EL (cell line): ENCODE data around the gene GIT2.
"Not testable (repeated sequence)": the region's sequence is repeated elsewhere in the genome, so short reads cannot be mapped to it uniquely, and the experiment has no call there.

Experiments
- DNase-seq: peaks from one replicate; pipeline ENCODE4 v3.0.0-alpha.2; 2016

The GIT2 gene

DNA sequence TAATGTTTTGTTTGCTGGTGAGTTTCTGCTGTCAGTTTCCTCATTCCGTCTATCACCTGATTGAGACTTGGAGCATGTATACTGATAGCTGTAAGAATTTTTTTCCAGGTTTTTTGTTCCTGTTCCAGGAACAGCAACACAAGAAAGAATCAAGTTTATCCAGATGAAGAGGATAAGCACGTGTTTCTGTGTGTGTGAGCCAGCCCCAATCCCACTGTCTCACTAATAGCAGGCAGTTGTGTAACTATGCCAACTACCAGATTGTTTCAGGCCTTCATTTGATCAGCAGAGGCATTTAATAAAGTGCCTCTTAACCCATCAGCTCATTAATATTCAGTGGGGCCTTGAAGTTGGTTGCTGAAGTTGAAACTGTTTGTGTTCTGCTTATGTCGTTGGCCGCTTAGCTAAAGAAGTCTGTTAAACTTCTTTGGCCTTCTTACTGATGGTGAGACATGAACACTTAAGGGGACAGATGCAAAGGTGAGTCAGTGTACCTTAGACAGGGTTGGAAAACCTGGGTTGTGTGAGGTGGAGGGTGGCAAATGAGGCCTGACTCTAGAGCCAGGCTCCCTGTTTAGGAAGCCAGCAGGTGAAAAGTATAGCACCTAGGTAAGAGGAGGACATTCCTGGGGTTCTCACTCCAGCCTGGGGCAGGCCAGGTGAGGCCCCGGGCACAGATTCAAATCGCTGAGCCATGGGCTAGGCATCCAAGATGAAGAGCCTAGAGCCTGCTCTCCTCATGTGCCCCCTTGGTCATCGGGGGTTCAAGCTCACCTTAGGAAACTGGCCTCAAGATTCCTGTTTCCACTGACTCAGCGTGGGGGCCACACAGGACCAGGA, 6.7 kb upstream of the GIT2 start:
- DNase-seq = peak; percentile 26

DNA sequence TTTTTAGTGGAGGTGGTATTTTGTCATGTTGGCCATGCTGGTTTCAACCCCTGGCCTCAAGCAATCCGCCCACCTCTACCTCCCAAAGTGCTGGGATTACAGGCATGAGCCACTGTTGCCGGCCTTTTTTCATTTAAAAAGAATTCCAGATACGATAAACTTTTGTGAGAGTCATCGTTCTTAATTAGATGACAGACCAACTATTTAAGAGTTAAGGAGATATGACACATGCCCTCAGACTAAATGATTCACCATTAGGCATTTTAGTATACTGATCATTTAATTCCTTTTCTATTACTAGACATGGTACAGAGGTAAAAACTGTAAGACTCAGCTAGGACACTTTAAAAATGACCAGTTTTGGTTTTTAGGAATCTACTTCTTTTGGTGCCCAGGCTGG, 5.4 kb upstream of the GIT2 start:
- DNase-seq = peak; percentile 94

DNA sequence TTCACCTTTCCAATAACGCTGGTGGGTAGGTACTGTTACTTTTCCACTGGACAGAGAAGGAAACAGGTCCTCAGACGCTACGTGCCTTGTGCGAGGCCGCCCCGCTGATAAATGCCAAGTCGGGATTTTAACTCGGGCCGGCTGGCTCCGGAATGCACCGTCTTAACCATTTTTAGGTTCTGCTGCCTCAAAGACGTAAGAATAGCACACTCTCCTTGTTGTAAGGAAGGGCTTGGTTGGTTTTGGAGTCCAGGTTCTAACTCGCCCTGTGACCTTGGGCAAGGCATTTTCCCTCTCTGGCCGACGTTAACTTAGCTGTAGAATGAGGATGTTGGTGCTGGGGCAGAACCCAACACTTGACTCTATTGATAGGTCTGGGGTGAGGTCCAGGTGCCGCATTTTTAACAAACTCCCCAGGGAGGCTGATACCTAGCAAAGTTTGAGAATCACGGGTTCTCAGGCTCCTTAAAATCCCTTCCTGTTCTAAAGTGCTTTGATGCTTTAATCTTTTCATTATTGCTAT, 3.9 kb upstream of the GIT2 start:
- DNase-seq = peak; percentile 34

DNA sequence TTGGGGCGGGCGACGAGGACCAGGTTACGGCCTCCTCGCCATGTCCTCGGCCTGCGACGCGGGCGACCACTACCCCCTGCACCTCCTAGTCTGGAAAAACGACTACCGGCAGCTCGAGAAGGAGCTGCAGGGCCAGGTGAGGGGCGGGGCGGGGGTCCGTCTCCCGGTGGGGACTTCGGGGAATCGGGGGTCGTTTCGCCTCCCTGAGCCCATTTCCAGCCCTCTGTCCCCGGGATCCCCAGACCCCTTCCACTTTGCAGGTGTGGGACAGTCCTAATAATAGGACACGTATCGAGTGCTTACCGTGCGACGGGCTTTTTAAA, 3.4 kb upstream of the GIT2 start:
- DNase-seq = no peak

DNA sequence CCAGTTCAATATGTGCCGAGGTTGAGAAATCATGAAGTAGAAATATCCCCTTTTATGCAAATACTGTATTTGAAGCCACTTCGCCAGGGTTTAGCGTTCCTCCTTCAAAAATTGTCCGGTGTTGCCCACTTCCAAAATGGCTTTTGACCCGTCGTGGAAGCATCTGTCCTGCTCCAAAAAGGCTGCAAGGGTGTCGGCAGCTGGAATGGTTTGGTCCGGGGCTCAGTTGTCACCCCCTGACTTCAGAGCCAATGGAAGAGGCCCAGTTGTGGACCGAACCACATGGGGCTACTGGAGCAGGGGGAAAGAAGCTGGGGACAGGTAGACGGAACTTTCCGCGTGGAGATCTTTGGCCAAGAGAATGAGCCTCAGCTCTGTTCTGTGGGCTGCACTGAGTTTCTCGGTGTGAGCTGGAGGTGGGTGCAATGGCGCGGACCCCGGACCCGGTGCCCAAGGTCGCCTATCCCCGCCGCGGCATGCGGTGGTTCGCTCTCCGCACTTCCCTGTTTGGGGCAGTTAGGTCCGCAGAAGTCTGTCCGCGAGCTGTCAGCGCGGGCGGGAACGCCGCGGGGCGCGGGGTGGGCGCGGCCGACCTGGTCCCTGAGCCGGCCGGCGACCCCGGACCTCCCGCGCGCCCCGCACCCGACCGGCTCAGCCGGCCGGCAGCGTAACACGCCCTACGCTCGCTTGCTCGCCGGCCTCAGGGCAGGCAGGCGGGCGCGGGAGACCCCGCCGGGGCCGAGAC, 2.9 kb upstream of the GIT2 start, which contains the start of gene ANKRD13A:
Gene ANKRD13A (plus strand): TSS at position 527 of the 745 bp plus-strand sequence. CDS start 259 bp downstream, outside the sequence.
- DNase-seq = peak; percentile 94

DNA sequence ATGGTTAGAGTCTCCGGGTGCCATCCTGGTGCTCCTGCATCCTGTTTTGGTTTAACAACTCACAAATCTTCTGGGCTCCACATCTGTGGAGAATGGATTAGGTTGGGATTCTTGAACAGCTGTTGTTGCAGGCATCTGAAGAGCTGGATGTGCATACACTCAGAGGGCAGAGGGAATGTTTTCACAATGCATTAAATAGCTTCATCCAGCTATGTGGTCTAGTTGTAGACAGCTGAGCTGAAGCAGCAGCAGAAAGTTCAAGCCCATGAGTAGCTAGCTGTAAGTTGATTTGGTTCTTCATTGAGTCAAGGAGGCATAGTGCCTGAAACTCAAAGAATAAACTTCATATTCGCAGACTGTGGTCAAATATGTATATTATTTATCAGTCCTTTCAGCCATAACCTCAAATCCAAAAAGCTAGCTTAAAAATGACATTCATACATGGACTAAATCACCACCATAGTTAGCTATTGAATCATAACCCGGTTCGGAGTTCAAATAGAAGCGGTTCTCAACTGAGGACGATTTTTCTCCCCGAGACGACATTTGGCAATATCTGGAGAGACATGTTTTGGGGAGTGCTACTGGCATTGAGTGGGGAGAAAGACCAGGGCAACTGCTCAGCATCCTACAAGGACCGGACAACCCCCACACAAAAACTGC, 2.2 kb upstream of the GIT2 start:
- DNase-seq = peak; percentile 19

DNA sequence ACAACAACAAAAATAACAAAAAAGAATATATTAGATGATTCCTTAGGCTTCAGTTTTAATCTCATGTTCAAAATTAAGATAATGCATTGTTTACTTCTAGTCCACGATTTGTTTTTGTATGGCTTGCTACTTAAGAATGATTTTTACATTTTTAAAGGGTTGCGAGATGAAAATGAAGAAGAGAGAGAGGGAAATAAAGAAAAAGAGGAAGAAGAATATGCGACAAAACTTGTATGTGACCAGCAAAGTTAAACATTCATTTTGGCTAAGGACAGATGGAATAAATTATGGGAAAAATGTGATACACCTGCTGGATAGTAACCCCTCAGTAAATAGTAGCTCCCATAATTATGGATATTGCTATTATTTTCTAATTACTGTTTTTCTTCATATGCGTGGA, 1.2 kb upstream of the GIT2 start:
- no peak for DNase-seq

DNA sequence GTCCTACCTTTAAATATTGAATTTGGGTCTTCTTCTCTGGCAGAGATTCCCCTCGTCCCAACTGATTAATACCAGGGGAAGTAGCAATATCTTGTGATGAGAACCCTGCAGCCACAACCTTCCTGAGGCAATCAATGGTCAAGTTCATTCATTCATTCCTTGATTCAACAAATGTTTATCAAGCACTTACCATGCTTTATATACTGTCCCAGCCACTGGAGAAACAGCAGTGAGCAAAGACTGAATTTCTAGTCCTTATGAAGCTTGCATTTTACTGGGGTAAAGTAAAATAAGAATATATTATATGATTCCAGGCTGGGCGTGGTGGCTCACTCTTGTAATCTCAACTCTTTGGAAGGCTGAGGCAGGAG, 300 bp upstream of the GIT2 start:
- no peak for DNase-seq

DNA sequence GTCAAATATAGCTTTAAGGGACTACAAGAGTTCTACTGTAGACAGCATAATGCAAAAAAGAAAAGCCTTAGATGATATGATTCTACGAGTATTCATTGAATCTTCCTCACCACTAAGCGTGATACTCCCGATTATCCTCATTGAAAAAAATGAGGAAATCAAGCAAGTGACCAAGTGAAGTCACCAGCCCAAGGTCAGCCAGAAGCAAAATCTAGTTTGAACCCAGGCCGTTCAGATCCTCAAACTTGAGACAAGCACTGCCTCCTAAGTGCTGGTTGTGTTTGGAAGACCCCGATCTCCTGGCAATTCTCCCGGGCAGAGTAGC, 845 bp downstream of the GIT2 start:
- DNase-seq = peak; percentile 18

DNA sequence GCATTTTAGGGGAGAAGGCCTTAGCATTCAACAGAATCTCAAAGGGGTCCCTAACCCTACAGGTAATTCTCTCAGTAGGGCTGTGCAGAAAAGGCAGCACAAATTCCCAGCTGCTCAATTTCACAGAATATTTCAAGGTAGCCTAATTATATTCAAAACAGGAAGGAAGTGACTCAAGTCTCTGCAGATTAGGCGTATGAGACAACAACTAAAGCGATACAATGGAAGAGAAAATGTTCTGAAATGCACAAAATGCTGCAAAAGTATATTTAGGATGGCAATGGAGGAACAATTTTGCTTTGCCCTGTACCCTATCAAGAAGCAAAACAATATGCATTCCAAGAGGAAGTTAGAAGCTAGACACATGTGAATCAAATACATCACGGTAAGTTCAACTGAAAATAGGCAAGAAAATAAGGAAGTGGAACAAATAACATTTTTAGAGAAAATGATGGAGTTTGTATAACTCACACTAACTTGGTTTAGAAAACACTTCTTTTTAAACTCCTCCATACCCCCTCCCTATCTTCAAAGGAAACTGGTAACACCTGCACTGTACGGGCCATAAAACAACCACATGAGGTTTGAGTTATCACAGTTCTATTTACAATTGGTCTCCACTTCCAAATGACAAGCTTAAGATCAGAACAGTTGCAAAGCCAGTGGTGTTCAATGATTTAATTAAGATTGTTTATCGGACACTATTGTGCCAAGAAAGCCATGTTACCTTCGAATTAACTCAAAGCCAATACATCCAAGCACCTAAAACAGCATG, 1.6 kb downstream of the GIT2 start:
- no peak for DNase-seq

DNA sequence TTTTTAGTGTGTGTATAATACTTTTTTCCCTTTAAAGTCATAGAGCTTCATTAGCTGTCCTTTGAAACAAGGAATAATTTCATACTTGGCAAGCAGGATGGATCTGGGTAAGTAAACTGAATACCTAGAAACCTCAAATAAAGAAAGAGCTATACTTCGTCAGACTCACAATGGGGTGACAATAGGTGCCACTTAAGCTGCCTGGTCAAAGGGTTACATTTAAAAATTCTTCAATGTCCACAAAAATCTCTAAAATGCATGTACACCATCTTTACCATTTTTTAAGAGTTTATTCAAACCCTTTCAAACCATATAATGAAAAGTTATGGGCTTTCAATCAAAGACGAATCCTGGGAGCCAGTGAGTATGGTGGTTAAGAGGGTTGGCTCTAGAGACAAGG, 3.1 kb downstream of the GIT2 start:
- DNase-seq = no peak

DNA sequence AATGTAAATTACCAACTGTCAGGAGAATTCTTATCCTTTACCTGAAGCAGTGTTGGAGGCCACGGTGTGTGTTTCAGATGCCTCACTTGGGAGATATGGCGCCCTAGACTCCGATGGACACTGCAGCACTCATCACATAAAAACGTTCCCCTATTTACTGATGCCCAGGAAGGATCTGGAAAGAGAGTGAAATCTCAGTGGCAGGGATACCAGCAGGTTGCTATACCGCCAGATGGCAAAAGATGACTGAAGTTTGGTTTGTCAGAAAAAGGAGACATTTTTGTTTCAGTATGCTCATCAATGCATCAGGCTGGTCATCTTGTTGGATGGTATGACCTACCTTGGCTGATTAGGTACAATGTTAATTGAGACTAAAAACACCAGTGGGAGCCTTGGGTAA, 4.6 kb downstream of the GIT2 start:
- DNase-seq = no peak

DNA sequence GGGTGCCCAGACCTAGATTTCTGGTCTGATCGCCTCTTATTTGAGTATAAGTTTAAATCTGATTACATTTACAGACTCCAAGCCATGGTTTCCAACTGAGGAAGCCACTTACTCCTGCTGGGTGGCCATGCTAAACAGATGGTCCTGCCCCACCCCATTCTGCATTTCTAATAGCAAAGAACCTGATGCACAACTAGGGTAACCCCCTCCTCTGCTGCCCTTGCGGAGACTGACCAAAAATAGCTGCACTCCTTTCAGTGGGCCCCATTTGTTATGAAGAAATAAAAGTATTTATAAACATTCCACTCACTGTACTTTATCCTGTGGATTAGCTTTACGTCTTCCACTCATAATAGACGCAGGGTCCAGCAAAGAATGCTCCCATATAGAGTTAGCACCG, 6.8 kb downstream of the GIT2 start:
- DNase-seq = no peak

DNA sequence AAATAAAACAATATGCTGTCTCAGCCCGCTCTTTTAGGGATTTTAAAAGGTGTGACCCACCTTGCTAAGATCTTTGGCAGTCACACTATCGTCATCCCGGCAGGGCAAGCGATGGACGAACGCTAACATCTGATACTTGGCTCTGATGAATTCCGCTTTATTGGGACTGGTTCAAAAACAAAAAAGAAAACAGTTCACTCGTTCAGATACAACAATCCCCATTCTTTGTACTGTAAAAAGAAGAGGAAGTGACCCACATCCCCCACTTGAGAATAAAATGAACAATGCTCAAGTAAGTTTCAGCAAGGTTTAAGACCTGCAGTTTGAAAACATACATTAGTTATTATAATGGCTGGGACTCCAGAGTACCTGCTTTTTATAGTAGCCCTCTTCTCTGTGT, 7.3 kb downstream of the GIT2 start:
- no peak for DNase-seq

DNA sequence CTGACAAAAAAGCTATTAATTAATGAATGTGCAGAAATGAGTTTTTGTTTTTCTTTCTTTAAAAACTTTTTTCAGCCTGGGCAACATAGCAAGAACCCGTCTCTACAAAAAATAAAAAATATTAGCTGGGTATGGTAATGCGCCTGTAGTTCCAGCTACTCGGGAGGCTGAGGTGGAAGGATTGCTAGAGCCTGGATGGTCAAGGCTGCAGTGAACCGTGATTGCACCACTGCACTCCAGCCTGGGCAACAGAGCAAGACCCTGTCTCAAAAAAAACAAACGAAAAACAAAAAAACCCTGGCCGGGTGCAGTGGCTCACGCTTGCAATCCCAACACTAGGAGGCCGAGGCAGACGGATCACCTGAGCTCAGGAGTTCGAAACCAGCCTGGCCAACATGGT, 7.9 kb downstream of the GIT2 start:
- no peak for DNase-seq

DNA sequence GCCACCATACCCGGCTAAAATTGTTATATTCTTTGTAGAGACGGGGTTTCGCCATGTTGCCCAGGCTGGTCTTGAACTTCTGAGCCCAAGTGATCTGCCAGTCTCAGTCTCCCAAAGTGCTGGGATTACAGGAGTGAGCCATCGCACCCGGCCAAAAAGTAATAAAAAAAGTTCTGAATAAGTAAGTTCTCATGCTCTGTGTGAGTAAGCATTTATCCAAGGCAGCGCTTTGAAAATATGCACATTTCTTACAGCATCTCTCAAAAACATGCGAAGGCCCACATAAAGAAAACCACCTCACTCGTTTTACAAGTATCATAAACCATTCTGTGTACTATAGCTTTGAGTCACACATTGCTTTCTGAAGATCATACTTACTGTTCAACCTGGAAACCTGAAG, 8.6 kb downstream of the GIT2 start:
- DNase-seq = peak; percentile 60

DNA sequence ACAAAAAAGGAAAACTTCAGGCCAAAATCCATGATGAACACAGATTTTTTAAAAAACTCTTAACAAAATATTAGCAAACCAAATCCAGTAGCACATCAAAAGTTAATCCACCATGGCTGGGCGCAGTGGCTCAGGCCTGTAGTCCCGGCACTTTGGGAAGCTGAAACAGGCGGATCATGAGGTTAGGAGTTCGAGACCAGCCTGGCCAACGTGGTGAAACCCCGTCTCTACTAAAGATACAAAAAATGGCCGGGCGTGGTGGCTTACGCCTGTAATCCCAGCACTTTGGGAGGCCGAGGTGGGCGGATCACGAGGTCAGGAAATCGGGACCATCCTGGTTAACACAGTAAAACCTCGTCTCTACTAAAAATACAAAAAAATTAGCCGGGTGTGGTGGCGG, 9.9 kb downstream of the GIT2 start:
- DNase-seq = not testable (repeated sequence)

DNA sequence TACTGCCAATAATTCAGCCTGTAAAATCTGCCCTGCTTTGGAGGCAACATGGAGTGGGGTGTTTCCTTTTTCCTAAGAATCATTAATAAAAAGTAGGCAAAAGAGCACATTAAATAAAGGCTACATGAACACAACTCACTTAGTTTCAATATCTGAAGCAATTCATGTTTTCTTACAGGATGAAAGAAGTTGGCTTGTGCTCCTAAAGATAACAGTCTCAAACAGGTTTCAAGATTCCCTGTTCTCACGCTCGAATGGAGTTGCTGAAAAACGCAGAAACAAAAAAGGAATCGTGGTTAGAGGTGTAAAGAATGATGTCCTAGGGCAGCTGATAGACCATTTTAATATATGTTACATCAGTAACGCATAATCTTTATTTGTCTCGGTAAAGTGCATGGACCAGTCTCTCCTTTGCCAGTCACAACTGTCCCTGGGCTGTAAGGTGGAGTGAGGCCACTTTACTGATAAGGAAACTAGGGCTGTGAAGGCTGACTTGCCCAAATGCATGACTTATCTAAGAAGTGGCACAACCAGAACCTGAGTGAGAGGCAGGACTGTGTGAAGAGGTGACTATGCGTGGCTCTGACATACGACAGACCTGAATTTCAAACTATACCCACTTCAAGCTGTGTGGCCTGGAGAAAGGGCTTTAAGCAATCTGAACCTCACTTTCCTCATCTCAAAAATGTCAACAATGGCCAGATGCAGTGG, 12.6 kb downstream of the GIT2 start:
- no peak for DNase-seq

DNA sequence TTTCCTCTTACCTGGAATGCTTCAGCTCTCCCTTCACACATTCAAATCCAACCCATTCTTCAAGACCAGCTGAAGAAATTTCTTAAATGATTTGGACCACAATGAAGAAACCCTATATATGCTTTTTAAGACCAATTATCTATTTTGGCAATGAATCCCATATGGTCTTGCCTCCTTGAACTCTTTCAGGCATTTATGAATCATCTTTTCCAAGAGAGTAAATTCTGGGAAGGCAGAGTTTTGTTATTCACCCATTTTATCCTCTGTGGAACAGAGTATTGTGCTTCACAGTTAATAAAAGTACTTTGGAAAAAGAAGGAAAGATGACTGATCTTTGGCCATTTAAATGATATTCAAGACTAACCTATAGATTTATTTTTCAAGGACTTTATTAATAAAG, 14.0 kb downstream of the GIT2 start:
- peak; percentile 45 for DNase-seq

DNA sequence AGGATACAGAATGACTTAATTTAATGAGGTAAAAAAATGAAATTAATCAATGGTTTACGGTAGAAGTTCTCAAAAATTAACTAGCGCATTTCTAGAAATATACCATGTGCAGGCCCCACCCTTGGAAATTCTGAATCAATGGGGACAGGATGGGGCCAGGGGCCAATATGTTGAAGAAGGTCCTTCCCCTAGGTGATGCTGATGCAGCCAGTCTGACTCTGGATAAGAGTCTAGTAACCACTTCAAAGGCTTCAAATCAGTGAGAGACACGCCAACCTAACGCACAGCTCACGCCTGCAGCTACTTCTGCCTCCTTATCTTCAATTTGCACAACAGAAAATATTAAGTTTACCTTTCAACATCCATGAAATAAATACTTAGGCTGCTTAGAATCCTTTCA, 14.9 kb downstream of the GIT2 start:
- DNase-seq = no peak

DNA sequence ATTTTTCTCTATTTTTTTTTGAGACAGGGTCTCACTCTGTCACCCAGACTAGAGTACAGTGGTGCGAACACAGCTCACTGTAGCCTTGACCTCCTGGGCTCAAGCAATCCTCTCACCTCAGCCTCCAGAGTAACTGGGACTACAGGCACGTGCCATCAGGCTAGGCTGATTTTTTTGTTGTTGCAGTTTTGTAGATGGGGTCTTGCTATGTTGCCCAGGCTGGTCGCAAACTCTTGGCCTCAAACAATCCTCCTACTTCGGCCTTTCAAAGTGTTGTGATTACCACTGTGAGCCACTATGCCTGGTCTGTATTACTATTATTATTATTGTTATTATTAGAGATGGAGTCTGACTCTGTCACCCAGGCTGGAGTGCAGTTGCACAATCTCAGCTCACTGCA, 23.3 kb downstream of the GIT2 start:
- no peak for DNase-seq

DNA sequence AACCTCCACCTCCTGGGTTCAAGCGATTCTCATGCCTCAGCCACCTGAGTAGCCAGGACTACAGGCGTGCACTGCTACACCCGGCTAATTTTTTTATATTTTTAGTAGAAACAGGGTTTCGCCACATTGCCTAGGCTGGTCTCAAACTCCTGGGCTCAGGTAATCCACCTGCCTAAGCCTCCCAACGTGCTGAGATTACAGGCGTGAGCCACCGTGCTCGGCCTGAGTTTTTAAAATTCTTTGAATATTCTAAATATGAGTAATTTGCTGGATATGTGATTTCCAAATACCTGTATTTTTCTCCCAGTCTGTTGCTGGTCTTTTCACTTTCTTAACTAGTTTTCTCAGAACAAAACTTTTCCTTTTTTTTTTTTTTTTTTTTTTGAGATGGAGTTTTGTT, 27.4 kb downstream of the GIT2 start:
- no peak for DNase-seq

DNA sequence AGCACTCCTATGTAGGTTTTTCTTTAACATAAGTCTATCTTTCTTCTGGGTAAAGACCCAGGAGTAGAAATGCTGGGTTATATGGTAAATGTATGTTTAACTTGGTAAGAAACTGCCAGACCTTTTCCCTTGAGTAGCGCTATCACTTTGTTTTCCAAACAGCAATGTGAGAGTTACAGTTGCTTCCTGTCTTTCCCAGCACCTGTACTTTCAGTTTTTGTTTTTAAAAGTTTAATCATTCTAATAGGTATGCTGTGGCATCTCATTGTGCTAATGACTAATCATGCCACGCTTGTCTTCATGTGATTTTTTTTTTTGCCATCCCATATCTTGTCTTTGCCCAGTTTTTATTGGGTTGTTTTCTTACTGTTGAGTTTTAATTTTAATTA, 28.1 kb downstream of the GIT2 start:
- no peak for DNase-seq
